ENCODE data around the gene NPW. TPM values are rescaled to one million over a fixed set of nuclear protein-coding genes. Genes with fewer than 3 reads are reported as not detected.

Gene NPW
- total RNA-seq, 2 donors from 2014 or later, result 0.84 TPM; not detected in 1

GRCh38 chr16:2015117-2015946, 4.3 kb upstream of the NPW start:
- intact Hi-C loops (cut with DNase I), result no loop called here
- ATAC-seq, result no peak
- DNase-seq, result peak; percentile 21

DNA sequence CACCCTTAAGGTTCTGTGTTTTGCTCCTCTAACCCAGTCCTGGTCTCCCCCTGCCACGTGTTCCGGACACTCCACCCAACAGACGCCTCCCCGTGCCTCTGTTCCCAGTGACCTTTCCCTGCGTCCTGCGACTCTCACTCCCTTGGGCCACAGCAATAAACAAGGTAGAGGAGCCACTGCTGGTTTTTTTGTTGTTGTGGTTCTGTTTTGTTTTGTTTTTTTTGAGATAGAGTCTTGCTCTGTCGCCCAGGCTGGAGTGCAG, 3.7 kb upstream of the NPW start:
- DNase-seq (no peak), ATAC-seq (no peak)
- intact Hi-C loops (cut with DNase I), result no loop called here

- DNase-seq (peak; percentile 24), ATAC-seq (no peak)
- intact Hi-C loops (cut with DNase I), result no loop called here
Measured at GRCh38 chr16:2016407-2016922, 3.1 kb upstream of the NPW start.

DNA sequence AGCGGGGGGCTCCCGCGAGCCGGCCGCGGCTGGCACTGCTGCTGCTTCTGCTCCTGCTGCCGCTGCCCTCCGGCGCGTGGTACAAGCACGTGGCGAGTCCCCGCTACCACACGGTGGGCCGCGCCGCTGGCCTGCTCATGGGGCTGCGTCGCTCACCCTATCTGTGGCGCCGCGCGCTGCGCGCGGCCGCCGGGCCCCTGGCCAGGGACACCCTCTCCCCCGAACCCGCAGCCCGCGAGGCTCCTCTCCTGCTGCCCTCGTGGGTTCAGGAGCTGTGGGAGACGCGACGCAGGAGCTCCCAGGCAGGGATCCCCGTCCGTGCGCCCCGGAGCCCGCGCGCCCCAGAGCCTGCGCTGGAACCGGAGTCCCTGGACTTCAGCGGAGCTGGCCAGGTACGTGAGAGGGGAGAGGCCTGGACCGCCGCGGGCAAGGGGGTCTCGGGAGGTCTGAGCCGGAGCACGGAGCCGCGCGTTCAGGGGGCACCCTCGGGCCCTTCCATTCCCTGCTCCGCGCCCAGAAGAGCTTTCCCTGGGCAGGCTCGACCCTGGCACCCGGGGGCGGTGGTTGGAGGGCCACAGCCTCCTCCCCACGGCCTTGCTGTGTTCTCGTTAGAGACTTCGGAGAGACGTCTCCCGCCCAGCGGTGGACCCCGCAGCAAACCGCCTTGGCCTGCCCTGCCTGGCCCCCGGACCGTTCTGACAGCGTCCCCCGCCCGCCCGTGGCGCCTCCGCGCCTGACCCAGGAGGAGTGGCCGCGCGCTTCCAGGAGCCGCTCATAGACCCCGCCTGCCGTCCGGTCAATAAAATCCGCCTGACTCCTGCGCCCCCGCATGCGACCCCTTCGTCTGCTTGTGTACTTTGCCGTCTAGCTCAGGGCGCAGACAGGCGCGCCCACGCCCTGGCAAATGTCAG, 591 bp downstream of the NPW start:
- DNase-seq (no peak), ATAC-seq (no peak)
- intact Hi-C loops (cut with DNase I), result loop anchor here in 1 of 2 donors (5.0 kb wide), 1 partner anchor 122 kb away; no protein-coding TSS in a partner anchor

DNA sequence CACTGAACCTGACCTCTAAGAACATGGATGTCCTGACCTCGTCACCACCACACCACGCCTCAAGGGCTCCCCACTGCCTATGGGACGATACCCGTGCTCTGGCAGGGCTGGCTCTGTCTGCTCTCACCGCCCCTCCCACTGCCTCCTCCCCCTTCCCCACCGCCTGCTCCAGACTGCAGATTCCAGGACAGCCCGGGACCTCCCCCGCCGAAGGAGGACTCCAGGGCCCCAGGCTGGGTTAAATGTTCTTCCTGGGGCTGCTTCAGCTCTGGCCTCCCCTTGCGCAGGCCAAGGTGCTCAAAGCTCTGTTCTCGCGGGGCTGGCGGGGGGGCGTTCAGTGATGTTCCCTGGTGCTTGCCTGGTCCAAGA, 3.1 kb downstream of the NPW start:
- ATAC-seq, result peak; percentile 5 to 45
- intact Hi-C loops (cut with DNase I), result loop anchor here (2.0 to 5.0 kb wide), 2 partner anchors 118 to 120 kb away; no protein-coding TSS in a partner anchor
- no peak for DNase-seq

GRCh38 chr16:2023092-2024031, 3.8 kb downstream of the NPW start:
- peak; percentile 89 to 90 for ATAC-seq
- intact Hi-C loops (cut with DNase I), result loop anchor here (2.0 to 5.0 kb wide), 2 partner anchors 117 to 119 kb away; no protein-coding TSS in a partner anchor

GRCh38 chr16:2024032-2024420, 4.4 kb downstream of the NPW start:
- ATAC-seq, result no peak
- DNase-seq, result no peak
- intact Hi-C loops (cut with DNase I), result loop anchor here in 1 of 2 donors (5.0 kb wide), 1 partner anchor 118 kb away; no protein-coding TSS in a partner anchor

More at GRCh38 chr16:2023092-2024031, 3.8 kb downstream of the NPW start:
- DNase-seq, result peak; percentile 93

GRCh38 chr16:2025251-2025650, 5.7 kb downstream of the NPW start:
- intact Hi-C loops (cut with DNase I), result no loop called here
- no peak for DNase-seq

GRCh38 chr16:2025878-2026460, 6.4 kb downstream of the NPW start:
- DNase-seq, result no peak
- intact Hi-C loops (cut with DNase I), result no loop called here
- no peak for ATAC-seq

More at GRCh38 chr16:2025251-2025650, 5.7 kb downstream of the NPW start:
- no peak for ATAC-seq

DNA sequence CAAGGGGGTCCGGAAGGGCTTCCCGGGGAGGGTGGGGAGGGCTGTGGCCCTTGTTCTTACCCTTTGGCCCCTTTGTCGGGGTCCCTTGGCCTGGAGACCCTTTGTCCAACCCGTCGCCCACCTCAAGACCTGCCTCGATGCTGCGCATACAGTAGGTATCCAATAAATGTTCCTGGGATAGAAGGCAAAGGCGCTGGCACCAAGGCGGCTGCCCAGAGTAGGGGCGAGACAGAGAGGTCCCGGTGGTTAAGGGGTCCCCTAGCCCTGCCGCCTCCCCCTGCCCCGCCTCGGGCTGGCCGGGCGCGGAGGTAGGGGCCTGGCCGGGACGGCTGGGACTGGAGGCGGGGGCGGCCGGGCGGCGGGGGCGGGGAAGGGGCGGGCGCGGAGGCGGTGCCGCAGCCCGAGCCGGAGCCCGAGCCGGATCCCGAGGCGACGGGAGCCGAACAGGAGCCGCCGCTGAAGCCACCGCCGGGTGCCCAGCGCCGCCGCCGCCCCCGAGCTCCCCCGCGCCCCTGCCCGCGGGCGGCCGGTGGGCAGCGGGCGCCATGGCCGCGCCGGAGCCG, 7.0 kb downstream of the NPW start, which contains the start of gene NHERF2:
Gene NHERF2 (plus strand): TSS at position 442 of the 563 bp plus-strand sequence. CDS start 104 bp downstream, at position 546.
- no peak for DNase-seq
- ATAC-seq, result peak; percentile 2 to 18
- intact Hi-C loops (cut with DNase I), result no loop called here

DNA sequence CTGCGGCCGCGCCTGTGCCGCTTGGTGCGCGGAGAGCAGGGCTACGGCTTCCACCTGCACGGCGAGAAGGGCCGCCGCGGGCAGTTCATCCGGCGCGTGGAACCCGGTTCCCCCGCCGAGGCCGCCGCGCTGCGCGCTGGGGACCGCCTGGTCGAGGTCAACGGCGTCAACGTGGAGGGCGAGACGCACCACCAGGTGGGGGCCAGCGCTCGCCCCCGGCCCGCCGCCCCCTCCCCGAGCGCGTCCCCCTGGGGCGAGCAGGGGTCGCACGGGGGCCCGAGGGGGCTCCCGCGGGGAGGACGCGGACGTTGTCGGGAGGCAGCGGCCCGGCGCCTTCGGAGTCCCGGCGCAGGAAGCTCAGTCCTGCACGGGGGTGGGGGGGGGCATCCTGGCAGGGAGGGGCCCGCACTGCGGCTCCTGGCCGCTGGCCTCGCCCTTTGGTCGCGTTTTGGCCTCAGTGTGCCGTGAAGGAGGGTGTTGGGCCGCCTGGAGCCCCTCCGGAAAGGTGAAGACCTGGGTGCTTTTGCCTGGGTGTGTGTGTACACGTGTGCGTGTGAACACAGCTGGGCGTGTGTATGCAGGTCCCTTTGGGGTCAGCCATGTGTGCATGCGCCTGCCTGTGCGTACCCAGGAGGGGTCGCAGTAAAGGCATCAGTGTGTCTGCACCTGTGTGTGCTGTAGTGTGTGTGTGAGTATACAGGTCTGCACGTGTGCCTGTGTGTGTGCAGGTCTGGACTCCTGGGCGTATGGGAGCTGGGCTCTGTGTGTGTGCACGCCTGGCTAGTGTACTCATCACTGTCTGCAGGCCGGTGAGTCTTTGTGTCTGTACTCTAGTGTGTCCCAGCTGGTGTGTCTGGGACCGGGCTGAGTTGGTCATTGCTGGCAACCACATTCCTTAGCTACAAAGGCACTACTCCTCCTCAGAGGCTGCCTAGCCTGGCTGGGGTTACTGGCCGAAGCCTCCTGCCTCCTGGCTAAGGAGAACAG, 7.7 kb downstream of the NPW start:
- DNase-seq (peak; percentile 37), ATAC-seq (peak in 1 of 2 donors; percentile 3)
- intact Hi-C loops (cut with DNase I), result no loop called here

GRCh38 chr16:2028146-2028545, 8.6 kb downstream of the NPW start:
- intact Hi-C loops (cut with DNase I), result no loop called here
- ATAC-seq (no peak), DNase-seq (peak; percentile 16)

DNA sequence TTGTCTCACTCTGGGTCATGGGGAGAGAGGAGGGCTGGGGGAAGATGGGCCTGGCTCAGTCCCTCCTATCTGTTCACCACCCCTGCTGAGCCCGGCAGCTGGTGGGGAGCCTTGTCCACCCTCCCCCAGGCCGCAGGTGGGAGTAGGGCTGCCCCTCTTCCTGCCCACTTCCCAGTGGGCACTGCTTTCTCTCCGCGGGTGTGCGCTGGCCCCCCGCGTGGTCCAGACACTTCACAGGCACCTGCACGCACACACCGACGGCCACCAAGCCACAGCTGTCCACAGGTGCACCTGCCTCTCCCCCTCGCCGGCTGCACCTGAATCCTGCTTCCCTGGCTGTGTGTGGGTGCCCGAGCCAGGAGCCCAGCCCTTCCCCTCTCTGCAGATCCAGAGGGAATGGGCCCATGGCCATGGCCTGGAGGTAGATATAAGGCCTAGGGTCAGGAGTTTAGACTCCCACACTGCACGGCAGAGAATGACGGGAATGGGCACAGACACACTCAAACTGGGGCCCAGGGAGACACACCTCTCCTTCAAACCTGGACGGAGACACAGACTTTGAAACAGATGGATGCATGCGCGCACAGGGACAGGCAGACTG, 9.1 kb downstream of the NPW start:
- DNase-seq (peak; percentile 14), ATAC-seq (no peak)
- intact Hi-C loops (cut with DNase I), result no loop called here

- intact Hi-C loops (cut with DNase I), result no loop called here
- DNase-seq (no peak), ATAC-seq (no peak)
Measured at GRCh38 chr16:2029350-2029749, 9.8 kb downstream of the NPW start.

DNA sequence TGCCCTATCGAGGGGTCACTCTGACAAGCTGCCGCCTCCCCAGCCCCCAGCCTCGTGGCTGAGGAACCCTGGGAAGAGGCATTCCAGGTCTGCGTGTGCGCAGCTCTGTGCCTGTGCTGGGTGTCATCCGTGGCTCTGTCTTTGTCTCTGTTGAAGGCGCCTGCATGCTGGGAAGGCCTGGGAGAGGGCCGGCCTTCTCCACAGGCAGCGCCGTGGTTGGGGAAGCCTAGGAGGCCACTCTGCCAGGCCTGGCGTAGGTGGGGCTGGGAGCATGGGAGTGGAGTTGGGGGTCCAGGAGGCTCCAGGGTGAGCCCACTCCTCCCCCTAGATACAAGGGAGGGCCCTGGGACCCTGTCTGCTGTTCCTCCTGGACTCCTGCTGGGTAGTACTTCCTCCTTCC, 10.5 kb downstream of the NPW start:
- intact Hi-C loops (cut with DNase I), result no loop called here
- no peak for ATAC-seq
- DNase-seq, result no peak

DNA sequence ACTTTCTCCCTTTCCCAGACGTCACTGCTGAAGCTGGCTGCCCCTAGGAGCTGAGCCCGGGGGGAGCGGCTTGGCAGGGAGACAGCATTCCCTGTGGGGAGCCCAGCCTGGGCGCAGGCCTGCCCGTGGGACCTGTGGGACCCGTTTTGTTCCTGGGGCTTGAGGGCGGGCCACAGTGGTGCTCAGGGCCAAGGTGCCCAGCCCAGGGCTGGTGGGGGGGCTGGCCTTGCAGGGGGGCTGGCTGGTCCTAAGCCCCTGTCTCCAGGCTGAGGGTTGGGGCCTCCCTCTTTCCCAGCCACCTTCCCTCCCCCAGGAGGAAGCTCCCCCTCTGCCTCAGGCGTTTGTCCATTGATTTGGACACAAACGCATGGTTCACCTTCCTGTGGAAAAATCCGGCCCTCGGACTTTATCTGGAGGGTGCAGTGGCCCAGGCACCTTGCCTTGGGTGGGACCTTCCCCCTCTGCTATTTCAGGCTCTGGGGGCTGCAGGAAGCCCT, 11.5 kb downstream of the NPW start:
- intact Hi-C loops (cut with DNase I), result no loop called here
- ATAC-seq (peak in 1 of 2 donors; percentile 9), DNase-seq (peak; percentile 80)
